ENCODE measurements around the gene MLIP. TPM values are rescaled to one million over a fixed set of nuclear protein-coding genes. Genes with fewer than 3 reads are reported as not detected.
"Not testable (repeated sequence)": the region's sequence is repeated elsewhere in the genome, so short reads cannot be mapped to it uniquely, and the experiment has no call there.

The MLIP gene
- total RNA-seq, 1 donor from 2014 or later = not detected

- H3K36me3 Mint-ChIP-seq (ENCODE audit: unreplicated experiment) = no peaks in the 10 kb centered on the region
- peaks cover 25% of the 10 kb centered on the region for H3K4me1 Mint-ChIP-seq (ENCODE audit: unreplicated experiment)
- no peak overlapping the region for H3K27ac Mint-ChIP-seq (ENCODE audit: unreplicated experiment)
- DNase-seq (ENCODE audit: extremely low spot score, unreplicated experiment) = no peak
- H3K27me3 Mint-ChIP-seq (ENCODE audit: unreplicated experiment) = no peaks in the 10 kb centered on the region
- no peak overlapping the region for H3K4me3 Mint-ChIP-seq (ENCODE audit: unreplicated experiment)
- H3K9me3 Mint-ChIP-seq (ENCODE audit: unreplicated experiment) = no peaks in the 10 kb centered on the region
- TF ChIP-seq, protein P1, sequence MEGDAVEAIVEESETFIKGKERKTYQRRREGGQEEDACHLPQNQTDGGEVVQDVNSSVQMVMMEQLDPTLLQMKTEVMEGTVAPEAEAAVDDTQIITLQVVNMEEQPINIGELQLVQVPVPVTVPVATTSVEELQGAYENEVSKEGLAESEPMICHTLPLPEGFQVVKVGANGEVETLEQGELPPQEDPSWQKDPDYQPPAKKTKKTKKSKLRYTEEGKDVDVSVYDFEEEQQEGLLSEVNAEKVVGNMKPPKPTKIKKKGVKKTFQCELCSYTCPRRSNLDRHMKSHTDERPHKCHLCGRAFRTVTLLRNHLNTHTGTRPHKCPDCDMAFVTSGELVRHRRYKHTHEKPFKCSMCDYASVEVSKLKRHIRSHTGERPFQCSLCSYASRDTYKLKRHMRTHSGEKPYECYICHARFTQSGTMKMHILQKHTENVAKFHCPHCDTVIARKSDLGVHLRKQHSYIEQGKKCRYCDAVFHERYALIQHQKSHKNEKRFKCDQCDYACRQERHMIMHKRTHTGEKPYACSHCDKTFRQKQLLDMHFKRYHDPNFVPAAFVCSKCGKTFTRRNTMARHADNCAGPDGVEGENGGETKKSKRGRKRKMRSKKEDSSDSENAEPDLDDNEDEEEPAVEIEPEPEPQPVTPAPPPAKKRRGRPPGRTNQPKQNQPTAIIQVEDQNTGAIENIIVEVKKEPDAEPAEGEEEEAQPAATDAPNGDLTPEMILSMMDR (IDR thresholded peaks at IDR 0.05) = no peak
These were observed 38.5 kb upstream of the MLIP start for GRCh38 chr6:54072635-54073313.

DNA sequence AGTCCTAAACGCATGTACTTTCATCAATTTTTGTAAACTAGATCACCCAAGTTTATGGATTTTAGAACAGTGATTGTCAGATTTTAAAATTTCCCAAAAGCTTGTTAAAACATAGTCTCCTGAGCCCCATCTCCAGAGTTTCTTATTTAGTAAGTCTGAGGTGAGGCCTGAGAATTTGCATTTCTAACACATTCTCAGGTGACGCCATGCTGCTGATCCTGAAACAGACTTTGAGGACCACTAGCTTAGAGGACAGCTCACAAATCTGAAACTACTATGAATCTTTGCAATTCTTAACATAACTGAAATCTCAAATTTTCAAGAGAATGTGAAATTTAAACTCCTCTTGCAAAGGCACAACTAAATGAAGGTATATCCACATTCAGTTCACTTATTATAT, 37.8 kb upstream of the MLIP start:
- TF ChIP-seq, protein P1 (IDR thresholded peaks at IDR 0.05) = no peak
- no peaks in the 10 kb centered on the region for H3K9me3 Mint-ChIP-seq (ENCODE audit: unreplicated experiment)
- no peak for DNase-seq (ENCODE audit: extremely low spot score, unreplicated experiment)
- H3K36me3 Mint-ChIP-seq (ENCODE audit: unreplicated experiment) = no peaks in the 10 kb centered on the region
- H3K27me3 Mint-ChIP-seq (ENCODE audit: unreplicated experiment) = no peaks in the 10 kb centered on the region
- no peak overlapping the region for H3K27ac Mint-ChIP-seq (ENCODE audit: unreplicated experiment)
- H3K4me1 Mint-ChIP-seq (ENCODE audit: unreplicated experiment) = peaks cover 25% of the 10 kb centered on the region
- H3K4me3 Mint-ChIP-seq (ENCODE audit: unreplicated experiment) = no peak overlapping the region

GRCh38 chr6:54074109-54074508, 37.1 kb upstream of the MLIP start:
- Mint-ChIP-seq H3K36me3 (ENCODE audit: unreplicated experiment) (no peaks in the 10 kb centered on the region), H3K4me1 (ENCODE audit: unreplicated experiment) (peaks cover 25% of the 10 kb centered on the region), H3K4me3 (ENCODE audit: unreplicated experiment) (no peak overlapping the region), H3K9me3 (ENCODE audit: unreplicated experiment) (no peaks in the 10 kb centered on the region), H3K27me3 (ENCODE audit: unreplicated experiment) (no peaks in the 10 kb centered on the region), H3K27ac (ENCODE audit: unreplicated experiment) (no peak overlapping the region)
- no peak for DNase-seq (ENCODE audit: extremely low spot score, unreplicated experiment)
- TF ChIP-seq, protein P1 (IDR thresholded peaks at IDR 0.05) = no peak

DNA sequence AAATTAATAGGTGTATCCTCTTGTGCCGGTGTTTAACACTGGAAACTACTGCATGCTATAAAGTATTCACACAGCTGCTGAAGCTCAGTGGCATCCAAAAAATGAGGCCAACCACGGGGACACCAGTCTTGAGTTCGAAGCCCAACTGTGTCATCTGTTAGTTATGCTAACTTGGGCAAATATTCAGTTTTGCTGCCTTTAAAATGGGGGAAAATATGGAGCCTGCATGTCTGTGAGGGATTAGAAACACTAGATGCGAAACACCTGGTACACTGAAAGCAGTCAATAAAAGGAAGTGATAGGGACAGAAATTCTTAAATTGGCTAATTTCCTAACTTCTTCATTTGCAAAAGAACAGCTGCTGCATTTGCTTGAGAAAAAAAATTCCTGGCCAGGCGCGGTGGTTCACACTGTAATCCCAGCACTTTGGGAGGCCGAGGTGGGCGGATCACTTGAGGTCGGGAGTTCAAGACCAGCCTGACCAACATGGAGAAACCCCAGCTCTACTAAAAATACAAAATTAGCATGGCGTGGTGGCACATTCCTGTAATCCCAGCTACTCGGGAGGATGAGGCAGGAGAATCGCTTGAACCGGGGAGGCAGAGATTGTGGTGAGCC, 36.6 kb upstream of the MLIP start:
- Mint-ChIP-seq H3K27me3 (ENCODE audit: unreplicated experiment) (no peaks in the 10 kb centered on the region), H3K36me3 (ENCODE audit: unreplicated experiment) (no peaks in the 10 kb centered on the region), H3K4me3 (ENCODE audit: unreplicated experiment) (no peak overlapping the region), H3K27ac (ENCODE audit: unreplicated experiment) (no peak overlapping the region), H3K9me3 (ENCODE audit: unreplicated experiment) (no peaks in the 10 kb centered on the region), H3K4me1 (ENCODE audit: unreplicated experiment) (peaks cover 25% of the 10 kb centered on the region)
- no peak for DNase-seq (ENCODE audit: extremely low spot score, unreplicated experiment)
- TF ChIP-seq, protein P1 (IDR thresholded peaks at IDR 0.05) = no peak

DNA sequence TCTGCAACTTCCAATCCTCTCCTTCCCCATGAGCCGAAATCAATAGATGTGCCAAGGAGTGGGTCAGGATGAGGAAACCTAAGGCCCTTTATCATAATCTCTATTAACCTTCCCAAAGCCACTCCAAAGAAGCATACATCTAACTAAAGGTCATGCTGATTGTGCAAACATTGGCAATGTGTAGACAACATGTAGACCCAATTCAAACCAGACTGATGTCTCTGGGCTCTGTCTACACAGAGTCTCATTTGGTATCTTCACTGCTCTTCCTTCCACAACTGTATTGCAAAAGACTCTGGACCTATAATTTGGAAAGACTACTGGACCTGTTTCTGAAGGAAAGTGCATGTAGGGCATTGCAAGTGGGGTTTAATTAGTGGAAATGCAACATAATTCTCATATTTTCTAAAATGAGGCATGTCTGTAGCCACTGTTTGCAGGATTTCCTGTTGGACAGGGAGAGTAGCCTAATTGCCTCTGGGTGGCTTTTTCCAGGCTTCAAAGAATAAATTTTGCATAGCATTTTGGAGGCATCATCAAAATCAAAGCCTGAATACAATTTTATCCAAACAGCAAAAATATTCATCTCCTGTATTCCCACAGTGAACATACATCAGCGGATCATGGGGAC, 35.0 kb upstream of the MLIP start:
- Mint-ChIP-seq H3K9me3 (ENCODE audit: unreplicated experiment) (no peaks in the 10 kb centered on the region), H3K4me1 (ENCODE audit: unreplicated experiment) (peaks cover 17% of the 10 kb centered on the region), H3K4me3 (ENCODE audit: unreplicated experiment) (no peak overlapping the region), H3K27me3 (ENCODE audit: unreplicated experiment) (no peaks in the 10 kb centered on the region), H3K36me3 (ENCODE audit: unreplicated experiment) (no peaks in the 10 kb centered on the region), H3K27ac (ENCODE audit: unreplicated experiment) (no peak overlapping the region)
- TF ChIP-seq, protein P1 (IDR thresholded peaks at IDR 0.05) = no peak
- no peak for DNase-seq (ENCODE audit: extremely low spot score, unreplicated experiment)

- not testable (repeated sequence) for H3K27ac Mint-ChIP-seq (ENCODE audit: unreplicated experiment); H3K9me3 Mint-ChIP-seq (ENCODE audit: unreplicated experiment); H3K36me3 Mint-ChIP-seq (ENCODE audit: unreplicated experiment); DNase-seq (ENCODE audit: extremely low spot score, unreplicated experiment); H3K27me3 Mint-ChIP-seq (ENCODE audit: unreplicated experiment); H3K4me3 Mint-ChIP-seq (ENCODE audit: unreplicated experiment)
- H3K4me1 Mint-ChIP-seq (ENCODE audit: unreplicated experiment) = peaks cover 25% of the 10 kb centered on the region
These were observed 29.7 kb upstream of the MLIP start for GRCh38 chr6:54081499-54081898.
